T-helper 22 cell (primary cell): ENCODE results near the gene APOA5.
"Not testable (repeated sequence)": the region's sequence is repeated elsewhere in the genome, so short reads cannot be mapped to it uniquely, and the experiment has no call there.

Experiments
- DNase-seq: peaks from one replicate; pipeline ENCODE4 v3.0.0-alpha.2; 2020; ENCODE audit warnings: low read depth

APOA5 gene

DNA sequence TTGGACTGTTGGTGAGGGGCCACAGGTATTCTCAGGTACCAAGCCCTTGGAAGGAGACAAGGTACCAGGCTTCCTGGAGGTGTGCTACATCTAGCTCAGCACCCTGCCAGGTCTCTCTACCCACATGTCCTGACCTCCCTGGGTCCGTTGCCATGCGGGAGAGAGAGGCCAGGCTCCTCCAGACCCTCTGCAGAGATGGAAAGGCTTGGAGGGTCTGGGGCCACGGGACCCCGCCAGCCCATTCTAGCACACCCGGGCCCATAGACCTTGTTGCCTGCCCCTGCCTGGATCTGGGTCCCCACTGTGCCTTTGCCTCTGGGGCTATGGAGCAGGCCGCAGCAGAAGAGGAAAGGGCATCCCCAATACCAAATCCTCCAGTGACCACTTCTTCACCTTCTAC is 35.8 kb upstream of the APOA5 start:
- DNase-seq: no peak

DNA sequence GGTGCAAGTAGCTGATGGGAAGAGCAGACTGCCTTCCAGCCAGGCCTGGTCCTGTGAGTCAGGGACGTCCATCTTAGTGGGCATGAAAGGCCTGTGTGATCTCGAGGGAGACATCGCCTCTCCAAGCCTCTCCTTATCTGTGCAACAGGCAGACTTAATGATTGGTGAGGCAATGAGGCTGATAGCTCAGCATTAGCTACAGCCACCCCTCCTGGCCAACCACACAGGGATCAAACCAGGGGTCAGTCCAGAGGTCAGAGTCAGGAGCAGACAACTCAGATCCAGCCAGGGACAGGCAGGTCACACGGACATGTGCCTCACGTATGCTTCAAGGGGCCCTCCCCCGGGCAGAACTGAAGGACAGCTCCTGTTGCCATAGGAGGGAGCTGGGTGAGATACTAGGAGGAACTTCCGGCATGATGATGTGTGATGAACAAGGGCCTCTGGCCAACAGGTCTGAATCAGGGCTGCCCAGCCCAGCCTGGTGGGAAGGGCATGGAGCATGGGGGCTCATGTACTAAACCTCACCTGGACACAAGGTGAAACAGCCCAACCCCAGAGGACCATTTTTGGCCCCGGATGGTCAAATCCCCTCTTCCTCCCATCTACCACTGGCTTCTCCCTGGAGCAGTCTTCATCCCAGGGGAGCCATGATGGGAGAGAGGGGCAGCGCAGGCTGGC is 35.2 kb upstream of the APOA5 start:
- DNase-seq: no peak

DNA sequence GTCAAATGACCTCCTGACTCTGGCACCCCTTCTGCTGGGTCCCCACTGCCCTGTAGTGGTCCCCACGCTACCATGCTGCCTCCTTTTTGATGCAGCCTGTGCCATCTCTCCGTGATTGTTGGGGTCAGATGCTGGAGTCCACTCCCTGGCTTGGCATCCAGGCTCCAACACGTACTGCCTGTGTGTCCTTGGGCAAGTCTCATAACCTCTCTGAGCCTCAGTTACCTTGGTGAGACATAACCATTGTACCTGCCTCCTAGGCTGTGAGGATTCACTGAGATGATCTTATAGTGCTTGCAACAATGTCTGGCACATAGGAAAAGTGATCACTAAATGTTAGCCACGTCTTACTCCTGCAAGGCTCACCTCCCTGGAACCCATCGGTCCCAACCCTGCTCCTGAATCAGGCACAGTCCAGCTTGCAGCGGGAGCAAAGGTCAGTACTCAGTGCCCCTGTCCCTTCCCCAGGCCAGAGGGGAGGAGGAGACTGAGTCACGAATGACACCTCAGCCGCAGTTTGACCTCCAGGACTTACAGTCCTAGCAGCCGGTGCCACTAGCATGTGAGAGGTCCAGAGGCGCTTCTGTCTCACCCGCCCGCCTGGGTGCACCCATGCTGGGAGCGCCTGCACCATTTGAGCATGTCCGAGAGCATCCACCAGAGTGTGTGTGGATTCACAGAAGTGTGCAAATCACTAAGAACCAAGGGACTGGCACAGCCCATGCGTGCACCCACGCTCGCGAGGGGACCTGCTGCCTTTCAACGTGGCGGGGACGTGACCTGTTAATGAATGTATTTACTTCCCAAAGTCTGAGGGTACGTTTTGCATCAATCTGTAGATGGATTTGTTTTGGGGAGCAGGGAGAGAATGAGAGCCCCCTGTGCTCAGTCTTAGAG is 34.4 kb upstream of the APOA5 start:
- DNase-seq: no peak

DNA sequence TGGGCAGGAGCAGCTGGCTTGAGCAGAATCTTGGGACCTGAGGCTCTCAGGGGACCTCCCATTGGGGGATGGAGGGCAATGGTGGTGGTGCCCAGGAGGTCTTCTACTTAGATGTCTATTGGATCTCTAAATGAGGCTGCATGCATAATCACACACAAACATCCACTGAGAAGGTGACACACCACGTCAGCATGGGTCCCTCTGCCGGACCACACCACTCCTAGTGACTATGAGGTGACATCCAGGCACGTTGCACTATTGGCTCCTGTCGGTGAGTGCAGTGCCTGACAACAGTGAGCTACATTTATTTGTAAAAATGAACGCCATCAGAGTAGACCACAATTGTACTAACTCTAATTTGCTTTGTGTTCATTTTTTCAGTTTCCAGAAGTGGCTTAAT is 33.8 kb upstream of the APOA5 start:
- no peak for DNase-seq

GRCh38 chr11:116823031-116823843 is 31.6 kb upstream of the APOA5 start, which contains the start of gene APOA4:
Gene APOA4 (minus strand): TSS chr11:116823304. CDS start chr11:116823191, 113 bp downstream.
- DNase-seq: no peak

DNA sequence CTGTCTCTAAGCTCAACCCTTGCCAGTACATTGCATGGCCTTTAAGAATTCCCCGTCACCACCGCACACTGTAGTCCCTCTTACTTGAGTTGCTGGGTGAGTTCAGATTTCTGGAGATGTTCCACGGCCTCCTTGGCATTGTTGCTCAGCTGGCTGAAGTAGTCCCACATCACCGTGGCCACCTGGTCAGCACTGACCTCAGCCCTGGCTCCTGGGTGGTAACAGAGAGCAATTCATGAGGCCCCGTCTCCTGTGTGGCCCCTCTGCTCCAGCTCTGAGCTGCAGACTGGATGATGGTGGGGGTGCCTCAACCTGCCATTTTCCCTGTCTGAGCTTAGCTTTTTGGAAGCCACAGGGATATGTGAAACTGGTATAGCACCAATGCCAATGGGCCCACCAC is 30.9 kb upstream of the APOA5 start:
- DNase-seq: no peak

DNA sequence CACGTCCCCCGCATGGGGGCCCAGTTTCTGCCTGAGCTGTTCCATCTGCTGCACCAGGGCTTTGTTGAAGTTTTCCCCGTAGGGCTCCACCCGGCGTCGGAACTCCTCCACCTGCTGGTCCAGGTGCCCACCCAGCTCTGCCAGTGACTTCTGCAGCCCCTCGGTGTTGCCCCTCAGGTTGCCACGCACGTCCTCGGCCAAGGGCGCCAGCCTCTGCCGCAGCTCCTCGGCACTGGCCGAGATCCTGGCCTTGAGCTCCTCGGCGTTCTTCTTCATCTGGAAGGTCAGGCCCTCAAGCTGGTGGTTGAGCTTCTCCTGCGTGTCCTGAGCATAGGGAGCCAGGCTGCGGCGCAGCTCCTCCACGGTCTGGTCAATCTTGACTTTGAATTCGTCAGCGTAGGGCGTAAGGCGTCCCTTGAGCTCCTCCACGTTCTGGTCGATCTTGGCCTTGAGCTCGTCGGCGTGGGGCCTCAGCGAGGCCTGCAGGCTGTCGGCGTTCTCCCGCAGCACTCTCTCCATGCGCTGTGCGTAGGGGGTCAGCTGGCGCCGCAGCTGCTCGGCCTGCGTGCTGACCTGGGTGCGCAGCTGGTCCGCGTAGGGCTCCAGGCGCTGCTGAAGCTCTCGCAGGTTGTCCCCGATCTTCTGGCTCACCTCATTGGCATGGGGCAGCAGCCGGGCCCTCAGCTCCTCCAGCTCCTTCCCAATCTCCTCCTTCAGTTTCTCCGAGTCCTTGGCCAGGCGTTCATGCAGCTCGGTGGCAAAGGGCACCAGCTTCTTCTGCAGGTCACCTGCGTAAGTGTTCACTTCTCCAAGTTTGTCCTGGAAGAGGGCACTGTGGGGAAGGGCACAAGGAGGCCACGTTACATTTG is 29.6 kb upstream of the APOA5 start:
- no peak for DNase-seq

- DNase-seq: no peak
Observed at GRCh38 chr11:116819049-116819448, 27.4 kb upstream of the APOA5 start.

- DNase-seq: no peak
Observed at GRCh38 chr11:116814502-116814901, 22.8 kb upstream of the APOA5 start.

- DNase-seq: no peak
Observed at GRCh38 chr11:116813781-116814471, 22.2 kb upstream of the APOA5 start.

- DNase-seq: no peak
Observed at GRCh38 chr11:116813170-116813569, 21.5 kb upstream of the APOA5 start.

- DNase-seq: no peak
Observed at GRCh38 chr11:116812109-116812508, 20.4 kb upstream of the APOA5 start.

DNA sequence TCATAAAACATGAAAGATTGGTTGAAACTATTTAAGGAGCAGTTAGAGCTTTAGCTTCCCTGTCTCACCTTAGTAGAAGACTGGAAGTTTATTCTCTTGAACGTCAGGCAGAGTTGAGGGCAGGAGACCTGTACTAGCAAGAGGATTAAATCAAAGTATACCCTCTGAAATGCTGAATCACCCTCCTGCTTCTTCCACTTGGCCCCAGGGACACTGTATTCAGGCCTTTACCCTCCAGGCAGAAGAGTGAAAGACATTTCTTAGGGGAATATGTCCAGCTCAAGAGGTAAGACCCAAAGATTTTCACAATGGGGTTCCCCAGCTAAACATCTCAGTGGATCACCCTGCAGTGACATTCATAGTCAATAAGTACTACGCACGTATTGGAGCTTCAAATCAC is 19.5 kb upstream of the APOA5 start:
- no peak for DNase-seq

DNA sequence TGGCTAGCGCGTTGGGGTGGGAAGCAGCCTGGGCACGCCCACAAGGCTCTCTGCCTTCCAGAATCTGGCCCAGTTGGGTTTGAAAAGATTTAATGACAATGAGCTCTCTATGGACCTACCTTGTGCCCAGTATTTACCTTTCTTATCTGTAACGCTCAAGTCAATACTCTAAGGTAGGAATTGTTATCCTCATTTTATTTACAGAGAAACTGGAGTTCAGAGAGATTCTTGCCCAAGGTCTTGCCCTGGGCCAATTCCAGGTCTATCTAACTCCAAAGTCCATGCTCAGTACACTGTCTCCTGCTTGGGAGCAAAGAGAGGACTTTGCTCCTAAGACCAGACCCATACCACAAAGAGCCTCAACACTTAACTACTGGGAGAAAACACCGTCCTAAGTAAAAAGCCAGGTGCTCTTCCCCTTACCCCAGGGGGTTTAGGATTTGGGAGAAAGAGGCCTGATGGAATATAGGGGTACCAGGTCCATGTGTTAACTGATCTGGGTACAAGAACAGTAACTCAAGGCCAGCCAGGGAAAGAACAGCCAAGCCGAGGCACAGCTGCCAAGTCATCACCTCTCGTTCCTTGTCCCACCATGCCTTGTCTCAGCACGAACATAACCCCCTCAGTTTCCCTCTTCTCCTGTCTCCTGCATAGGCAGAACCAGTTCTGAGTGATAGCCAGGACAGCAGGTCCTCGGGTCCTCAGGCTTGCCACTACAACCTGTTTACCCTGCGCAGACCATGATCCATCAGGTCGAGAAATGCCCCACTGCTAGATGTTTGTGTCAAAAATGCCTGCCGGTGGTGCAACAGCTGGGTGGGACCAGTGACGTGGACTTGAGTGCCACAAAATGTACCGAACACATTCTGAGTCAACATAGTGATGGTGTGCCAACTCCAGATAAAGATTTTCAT is 16.8 kb upstream of the APOA5 start:
- DNase-seq: no peak

- DNase-seq: no peak
Observed at GRCh38 chr11:116807601-116808261, 16.1 kb upstream of the APOA5 start.

GRCh38 chr11:116804001-116804400 is 12.3 kb upstream of the APOA5 start:
- no peak for DNase-seq

GRCh38 chr11:116801662-116802061 is 10.0 kb upstream of the APOA5 start:
- not testable (repeated sequence) for DNase-seq

- DNase-seq: no peak
Observed at GRCh38 chr11:116800610-116801009, 8.9 kb upstream of the APOA5 start.

DNA sequence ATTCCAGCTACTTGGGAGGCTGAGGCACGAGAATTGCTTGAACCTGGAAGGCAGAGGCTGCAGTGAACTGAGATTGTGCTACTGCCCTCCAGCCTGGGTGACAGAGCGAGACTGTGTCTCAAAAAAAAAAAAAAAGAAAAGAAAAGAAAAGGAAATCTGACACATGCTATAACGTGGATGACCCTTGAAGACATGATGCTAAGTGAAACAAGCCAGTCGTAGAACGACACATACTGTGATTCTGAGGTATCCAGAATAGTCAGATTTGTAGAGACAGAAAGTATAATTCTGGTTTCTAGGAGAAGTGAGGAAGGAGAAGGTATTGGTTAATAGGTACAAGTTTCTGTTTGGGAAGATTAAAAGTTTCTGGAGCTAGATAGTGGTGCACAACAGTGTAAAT is 6.7 kb upstream of the APOA5 start:
- DNase-seq: no peak
